GM19468 (cell line): ENCODE data around the gene RHBDF2.

Experiments
- ATAC-seq: cut with Tn5 transposase; IDR thresholded peaks from one replicate; pipeline ENCODE4 v1.9.1; 2021; ENCODE audit warnings: mild to moderate bottlenecking, moderate library complexity, moderate number of reproducible peaks; ENCODE audit not compliant: unreplicated experiment; ENCODE audit errors: extremely low read depth

Gene RHBDF2

DNA sequence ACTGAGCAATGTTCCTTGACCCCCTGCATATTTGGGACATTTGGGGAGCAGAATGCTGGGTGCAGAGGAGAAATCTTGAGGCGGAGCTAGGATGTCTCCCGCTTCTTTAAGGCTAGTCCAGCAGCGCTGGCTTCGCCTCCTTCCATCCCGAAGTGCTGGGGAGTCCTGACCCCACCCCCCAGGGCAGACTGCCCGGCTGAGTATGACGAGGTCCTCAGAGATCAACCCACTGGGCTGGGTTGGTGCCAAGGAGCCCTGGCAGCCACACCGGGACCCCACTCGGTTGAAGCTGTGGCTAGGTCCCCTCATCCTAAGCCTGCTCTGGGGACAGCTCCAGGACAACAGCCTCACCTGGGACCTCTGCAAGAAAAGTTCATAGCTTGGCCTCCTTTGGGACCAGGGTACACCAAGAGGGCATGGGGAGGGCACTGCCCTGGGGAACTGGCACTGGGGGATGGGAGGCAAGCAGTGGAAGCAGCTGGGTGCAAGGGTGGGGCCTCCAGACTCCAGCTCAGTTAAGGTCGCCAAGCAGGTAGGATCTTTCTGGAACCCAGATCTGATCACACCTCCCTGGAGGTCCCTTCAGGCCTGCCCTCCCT is 11.0 kb downstream of the RHBDF2 start:
- ATAC-seq, result no peak

GRCh38 chr17:76487451-76488192 is 13.6 kb downstream of the RHBDF2 start:
- ATAC-seq, result no peak

DNA sequence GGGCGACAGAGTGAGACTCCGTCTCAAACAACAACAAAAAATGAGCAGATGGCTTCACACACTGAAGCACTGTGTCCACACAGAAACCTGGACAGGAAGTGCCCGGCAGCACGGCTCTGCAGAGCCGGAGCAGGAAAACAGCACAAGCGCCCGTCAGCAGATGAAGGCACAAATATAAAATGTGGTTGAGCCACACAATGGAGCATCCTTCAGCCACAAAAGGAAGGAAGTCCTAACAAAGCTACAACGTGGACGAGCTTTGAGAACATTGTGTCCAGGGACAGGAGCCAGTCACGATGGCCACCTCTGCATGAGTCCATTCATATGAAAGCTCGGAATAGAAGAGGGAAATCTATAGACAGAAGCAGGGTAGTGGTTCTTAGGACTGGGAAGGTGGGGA is 15.7 kb downstream of the RHBDF2 start:
- no peak for ATAC-seq

DNA sequence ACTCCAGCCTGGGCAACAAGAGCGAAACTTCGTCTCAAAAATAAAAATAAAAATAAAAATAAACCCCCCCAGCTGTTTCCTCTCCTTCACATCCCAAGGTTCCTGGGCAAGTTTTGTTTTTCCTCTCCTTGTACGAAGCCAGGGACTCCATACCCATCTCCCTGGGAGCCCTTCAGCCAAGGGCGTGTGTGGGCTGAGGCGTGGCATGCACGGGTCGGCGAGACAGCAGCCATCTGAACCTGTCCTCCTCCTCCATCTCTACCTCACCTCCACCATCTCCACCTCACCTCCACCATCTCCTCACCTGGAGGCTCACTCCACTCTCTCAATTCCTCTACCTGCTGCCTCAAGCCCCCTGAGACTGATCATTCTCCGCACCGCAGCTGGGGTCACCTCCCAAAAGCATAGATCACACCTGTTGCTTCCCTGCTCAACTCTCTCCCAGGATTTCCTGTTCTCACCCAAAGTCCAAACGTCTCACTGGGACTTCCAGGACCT is 16.9 kb downstream of the RHBDF2 start:
- ATAC-seq, result no peak

GRCh38 chr17:76481071-76481655 is 20.1 kb downstream of the RHBDF2 start:
- peak; percentile 41 for ATAC-seq

DNA sequence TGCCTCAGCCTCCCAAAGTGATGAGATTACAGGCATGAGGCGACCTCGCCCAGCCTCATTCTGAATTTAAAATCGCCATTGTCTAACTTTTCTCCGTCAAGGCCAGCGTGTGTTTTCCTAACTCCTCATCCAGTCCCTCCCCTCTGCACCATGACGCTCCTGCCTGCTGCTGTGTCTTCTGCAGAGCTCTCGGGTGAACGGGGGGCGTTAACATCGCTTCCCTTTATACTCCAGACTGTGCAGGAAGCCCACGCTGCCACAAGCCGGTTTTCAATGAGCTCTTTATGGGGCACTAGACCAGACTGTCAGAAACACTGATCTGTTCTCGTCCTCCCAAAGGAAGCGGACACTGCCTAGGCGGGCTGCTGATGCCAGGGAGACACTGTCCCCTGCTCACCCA is 20.6 kb downstream of the RHBDF2 start:
- ATAC-seq, result no peak

DNA sequence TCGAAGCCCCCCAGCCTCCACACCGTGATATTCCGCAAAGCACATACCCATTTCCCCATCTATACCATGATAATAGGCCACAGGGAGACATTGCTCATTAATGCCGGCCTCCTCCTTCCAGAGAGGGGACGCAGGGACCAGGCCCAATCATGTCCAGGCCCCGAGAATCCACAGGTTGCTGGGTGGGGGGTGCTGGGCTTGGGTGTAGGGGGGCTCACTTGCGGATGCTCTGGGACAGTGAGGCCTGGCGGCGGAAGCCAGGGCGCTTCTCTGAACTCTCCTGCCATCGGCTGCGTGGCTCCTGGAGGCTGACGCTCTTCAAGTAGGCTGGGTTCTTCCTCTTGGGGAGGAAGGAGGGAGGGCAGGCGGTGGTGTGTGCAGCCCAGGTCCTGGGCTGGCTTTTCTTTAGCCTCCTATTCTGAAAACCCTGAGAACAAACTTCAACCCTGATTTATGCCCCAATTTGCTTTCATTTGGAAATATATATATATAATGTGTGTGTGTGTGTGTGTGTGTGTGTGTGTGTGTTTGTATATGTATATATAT is 21.6 kb downstream of the RHBDF2 start:
- no peak for ATAC-seq

DNA sequence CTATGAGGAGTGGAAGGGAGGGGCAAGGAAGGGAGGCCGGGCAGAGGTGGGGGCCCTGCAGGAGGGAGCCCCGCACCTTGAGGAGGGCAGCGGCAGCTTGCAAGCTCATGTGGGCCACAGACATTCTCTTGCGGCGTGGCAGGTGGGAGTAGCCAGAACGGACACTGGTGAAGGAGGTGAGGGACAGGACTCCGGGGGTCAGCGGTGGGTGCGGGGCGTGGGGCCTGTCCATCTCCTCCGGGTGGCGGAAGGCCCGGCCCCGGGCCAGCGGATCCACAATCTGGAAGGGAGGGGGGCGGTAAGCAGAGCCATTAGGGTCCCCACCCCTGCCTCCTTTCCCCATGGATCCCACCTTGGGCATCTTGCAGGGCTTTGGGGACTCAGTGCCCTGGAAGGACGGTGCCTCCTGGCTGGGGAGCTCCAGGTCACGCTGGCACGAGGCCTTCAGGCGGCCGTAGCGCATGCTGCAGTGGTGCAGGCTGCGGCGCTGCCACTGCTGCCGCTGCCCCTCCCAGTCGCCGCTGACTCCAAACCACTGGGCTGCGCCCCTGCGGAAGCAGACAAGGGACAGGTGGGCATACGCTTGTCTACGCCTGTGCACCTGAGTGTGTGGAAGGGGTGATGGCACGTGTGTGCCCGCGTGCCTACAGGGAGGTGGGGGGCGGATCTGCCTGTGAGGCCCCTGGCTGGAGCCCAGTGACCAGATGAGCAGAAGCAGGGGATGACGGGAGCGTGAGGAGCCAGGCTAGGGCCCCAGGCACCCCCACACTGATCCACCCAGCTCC is 22.3 kb downstream of the RHBDF2 start:
- ATAC-seq, result no peak

GRCh38 chr17:76478097-76478496 is 23.1 kb downstream of the RHBDF2 start:
- no peak for ATAC-seq

DNA sequence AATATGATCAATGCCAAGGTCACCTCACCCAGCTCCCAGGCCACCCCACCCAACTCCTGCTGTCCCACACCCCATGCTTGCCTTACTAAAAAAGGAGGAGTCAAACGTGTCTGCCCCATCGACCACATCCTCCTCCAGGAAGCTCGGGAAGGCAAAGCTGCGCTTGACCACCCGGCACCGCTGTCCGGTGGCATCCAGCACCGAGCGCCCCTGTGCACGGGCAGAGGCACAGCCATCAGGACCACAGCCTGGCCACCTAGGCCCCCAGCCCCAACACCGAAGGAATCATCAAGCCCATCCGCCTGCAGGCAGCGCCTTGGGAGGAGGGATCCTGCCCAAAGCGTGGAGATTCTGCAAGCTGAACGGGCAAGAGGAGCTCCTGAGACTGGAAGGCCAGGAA is 23.6 kb downstream of the RHBDF2 start:
- no peak for ATAC-seq

DNA sequence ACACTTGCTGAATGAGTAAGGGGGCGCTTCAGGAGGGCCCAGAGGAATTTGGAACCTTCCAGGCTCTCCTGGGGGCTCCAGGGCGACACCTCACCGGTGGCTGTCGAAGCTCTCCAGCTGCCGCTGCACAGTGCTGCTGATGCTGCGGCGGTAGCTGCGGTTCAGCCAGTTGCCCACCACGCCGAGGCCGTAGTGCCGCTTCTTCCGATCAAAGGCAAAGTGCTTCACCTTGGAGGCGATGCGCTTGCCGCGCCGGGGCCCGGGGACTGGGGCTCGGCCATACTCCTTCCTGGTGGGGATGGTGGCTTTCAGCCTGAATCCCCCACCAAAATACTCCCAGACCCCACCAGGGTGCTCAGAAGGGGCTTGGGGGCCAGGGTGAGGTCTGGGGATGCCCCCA is 24.5 kb downstream of the RHBDF2 start:
- ATAC-seq, result no peak

DNA sequence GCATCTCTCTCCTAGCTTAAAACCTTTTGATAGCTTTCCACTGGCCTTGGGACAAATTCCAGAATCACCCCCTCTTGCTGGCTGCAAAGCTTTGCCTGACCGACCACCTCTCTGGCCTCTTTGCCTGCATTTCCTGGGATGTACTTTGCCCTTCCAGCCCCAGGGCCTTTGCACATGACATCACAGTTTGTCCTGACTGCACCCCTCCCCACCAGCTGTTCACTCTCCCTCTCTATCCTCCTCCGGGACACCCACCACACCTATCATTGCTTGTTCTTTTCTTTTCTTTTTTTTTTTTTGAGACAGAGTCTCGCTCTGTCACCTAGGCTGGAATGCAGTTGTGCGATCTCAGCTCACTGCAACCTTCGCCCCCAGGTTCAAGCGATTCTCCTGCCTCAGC is 25.9 kb downstream of the RHBDF2 start:
- ATAC-seq, result no peak

DNA sequence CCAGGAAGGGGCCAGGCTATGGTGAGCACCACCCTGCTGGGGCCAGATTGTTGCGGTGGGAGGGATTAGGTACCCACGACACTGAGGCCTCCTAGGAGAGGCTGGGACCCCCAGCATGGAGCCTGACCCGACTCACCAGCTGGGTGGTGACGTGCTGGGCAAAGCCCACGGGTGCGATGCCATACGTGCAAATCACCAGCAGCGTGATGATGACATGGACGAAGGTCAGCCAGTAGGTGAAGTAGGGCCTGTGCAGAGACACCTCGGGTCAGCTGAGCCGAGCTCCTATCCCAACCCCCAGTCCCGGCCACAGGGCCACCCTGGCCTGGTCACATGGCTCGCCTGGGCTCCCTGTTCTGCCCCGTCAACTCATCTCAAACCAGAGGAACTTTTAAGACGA is 26.3 kb downstream of the RHBDF2 start:
- no peak for ATAC-seq

DNA sequence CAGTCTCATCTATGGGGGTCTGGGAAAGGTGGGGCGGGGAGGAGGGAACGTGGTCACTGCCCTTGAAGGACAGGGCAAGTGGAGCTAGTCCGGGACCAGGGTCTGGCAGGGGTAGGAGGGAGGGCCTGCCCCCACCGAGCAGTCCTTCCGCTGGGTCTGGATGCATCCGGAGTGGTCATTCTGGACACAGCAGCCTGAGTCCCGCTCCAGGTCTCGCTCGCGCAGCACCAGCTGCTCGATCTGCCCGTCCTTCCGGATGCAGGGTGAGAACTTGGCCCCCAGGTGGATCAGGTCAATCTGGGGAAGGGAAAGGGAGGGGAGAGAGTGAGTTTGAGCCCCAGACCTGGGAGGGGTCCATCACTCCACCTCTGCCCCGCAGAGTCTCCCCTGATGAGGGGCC is 27.0 kb downstream of the RHBDF2 start:
- ATAC-seq, result no peak

- ATAC-seq, result no peak
Measured at GRCh38 chr17:76473541-76473985, 27.7 kb downstream of the RHBDF2 start.

DNA sequence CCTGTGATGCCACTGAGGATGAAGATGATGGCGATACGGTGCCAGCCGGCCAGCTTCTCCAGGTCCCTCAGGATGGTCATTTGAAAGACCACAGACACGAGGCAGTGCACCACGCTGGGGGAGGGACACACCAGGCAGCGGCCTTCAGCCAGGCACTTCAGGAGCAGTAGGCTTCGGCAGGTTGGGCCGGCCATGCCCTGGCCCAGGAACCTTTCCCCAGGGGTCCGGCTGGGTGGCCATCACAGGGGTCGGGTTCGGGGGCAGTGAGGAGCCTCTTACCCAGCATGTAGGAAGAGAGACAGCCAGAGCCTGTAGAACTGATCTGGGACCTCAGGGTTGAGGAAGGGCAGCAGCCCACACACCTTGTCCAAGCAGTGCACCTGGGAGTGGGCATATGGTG is 28.5 kb downstream of the RHBDF2 start:
- ATAC-seq, result no peak

- ATAC-seq, result no peak
Measured at GRCh38 chr17:76472258-76472645, 29.0 kb downstream of the RHBDF2 start.

DNA sequence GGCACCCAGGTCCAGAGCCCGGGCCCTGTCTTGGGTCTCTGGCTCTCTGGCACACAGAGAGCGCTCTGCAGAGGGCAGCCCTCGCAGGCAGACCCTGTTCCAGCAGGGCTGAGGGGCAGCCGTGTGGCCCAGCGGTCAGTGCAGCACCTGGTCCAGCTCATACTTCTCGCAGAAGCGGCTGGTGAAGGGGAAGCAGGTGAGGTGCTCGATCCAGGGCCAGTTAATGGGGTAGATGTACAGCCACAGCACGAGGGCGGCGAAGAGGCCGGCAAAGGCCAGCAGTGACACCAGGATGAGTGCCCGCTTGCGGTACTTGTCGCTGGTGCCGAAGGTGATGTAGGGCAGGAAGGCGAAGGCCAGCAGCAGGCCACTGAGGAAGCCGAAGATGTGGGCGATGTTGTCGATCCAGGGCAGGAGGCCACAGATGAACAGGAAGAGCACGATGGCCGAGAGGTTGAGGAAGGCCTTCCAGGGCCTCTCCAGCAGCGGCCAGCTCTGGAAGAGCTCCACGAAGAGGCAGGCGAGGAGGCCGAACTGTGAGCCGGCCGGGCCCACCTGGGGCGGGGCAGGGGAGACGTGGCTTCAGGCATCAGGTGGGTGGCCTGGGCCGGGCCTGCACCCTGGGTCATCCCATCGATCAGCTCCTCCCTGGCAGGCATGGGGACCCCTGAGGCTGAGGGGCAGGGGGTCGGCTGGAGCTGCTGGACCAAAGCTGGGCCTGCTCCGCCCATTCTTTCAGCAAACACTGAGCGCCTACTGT is 29.5 kb downstream of the RHBDF2 start:
- ATAC-seq, result no peak

DNA sequence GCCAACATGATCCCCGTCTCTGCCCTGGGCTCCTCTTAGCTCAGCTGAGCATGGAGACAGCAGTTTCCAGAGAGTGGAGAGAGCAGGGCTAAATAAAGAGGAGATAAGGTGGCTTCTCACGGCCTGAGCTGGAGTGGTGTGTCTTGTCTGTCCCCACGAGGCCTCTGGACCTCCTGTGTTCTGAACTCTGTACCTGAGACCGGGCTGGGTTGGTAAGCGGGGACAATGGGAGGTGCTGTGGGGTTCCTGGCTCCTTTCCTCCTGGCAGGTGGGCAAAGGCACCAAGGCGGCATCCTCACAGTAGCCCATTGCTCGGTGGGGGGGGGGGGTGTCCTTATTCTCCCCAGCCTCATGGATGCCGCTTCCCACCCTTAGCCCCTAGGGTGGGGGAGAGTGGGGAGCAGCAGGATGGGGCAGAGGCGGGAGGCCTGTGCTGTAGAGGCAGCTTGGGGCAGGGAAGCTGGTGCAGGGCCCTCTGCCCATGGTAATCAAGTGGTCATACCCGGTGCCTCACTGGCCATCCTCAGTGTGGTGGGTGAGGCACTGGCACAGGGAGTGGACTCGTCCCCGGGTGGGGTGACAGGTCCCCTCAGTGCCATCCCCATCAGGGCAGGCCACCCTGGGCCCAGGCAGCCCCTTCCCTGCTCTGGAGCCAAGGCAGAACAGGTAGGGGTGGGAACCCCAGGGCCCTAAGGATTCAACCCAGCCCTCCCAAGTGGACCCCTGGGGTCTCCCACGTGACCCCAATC is 31.1 kb downstream of the RHBDF2 start:
- no peak for ATAC-seq
